Measurements from ENCODE around the gene TSTD2.
A peak's percentile ranks its signal among the peaks of the same experiment; 100 is the strongest.
"Not testable (repeated sequence)": the region's sequence is repeated elsewhere in the genome, so short reads cannot be mapped to it uniquely, and the experiment has no call there.

The TSTD2 gene

GRCh38 chr9:97630591-97630990 is 2.6 kb downstream of the TSTD2 start:
- no peak for DNase-seq (ENCODE audit: low spot score)

GRCh38 chr9:97629156-97629555 is 4.0 kb downstream of the TSTD2 start:
- DNase-seq (ENCODE audit: low spot score): no peak

DNA sequence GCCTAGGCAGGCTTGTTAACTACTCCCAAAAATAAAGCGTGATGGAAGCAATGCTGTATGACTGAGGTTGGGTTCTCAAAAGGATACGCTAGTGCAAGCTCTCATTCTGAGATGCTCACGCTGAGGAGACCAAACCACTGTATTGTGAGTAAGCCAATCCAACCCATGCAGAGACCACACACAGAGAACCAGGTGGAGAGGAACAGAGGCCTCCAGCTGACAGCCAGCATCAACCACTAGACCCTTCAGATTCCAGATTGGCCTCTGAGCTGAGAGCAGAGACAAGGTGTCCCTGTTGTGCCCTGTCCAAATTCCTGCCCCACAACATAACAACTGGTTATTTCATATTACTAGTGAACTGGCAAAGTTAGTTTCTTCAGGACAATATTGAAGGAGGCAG is 4.5 kb downstream of the TSTD2 start:
- DNase-seq (ENCODE audit: low spot score): no peak

GRCh38 chr9:97627624-97628023 is 5.5 kb downstream of the TSTD2 start:
- DNase-seq (ENCODE audit: low spot score): no peak

DNA sequence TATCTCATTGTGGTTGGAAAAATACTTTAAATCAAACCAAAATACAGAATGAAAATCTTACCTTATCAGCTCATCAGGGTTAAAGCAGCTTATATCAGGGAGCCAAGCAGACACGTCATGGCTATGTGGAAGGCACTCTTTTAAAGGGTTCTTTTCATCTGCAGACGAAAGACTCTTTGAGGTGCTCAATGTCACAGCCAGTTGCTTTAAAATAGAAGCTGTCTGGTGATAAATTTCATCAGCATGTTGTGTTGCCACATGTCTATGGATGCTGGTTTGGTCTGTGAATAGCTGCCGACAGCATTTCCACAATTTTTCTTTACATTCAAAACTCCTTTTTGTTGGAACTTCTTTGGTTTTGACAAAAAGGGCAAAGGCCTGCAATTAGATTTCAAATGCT is 7.5 kb downstream of the TSTD2 start:
- DNase-seq (ENCODE audit: low spot score): no peak

GRCh38 chr9:97623946-97624345 is 9.2 kb downstream of the TSTD2 start:
- no peak for DNase-seq (ENCODE audit: low spot score)

DNA sequence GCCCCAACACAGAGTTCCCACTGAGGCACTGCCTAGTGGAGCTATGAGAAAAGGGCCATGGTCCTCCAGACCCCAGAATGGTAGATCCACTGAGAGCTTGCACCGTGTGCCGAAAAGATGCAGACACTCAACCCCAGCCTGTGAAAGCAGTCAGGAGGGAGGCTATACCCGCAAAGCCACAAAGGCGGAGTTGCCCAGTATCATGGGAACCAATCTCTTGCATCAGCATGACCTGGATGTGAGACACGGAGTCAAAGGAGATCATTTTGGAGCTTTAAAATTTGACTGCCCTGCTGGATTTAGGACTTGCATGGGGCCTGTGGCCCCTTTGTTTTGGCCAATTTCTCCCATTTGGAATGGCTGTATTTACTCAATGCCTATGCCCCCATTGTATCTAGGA is 10.7 kb downstream of the TSTD2 start:
- not testable (repeated sequence) for DNase-seq (ENCODE audit: low spot score)

- not testable (repeated sequence) for DNase-seq (ENCODE audit: low spot score)
Observed at GRCh38 chr9:97620063-97620462, 13.1 kb downstream of the TSTD2 start.

- no peak for DNase-seq (ENCODE audit: low spot score)
Observed at GRCh38 chr9:97617939-97618416, 15.2 kb downstream of the TSTD2 start.

DNA sequence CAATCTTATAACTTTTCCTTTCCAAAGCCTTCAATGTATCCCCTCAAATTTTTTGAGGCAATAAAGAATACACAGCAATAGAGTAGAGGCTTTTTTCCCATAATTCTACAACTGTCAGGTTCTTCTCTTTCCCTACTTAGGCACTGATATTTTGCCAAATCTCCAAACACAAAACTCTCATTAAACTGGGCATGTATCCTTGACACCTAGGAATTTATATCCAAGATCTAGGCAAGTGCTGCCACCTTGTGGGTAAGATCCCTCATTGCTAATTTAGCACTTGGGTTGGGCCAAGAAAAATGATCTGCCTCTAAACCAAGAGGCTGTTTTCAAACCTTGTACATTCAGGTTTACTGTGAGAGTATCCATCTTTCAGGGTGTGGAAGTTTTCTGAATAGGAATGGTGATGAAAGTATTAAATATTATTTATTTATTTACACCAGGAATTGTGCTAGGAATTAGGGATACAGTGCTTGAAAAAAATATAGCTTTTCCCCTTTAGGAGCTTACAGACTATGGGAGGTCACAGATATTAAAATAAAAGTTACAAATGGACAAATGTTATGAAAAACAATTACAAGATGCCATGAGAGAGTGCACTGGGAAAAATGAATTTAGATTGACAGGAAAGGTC is 17.6 kb downstream of the TSTD2 start:
- DNase-seq (ENCODE audit: low spot score): peak; percentile 65

GRCh38 chr9:97604901-97605645 is 28.1 kb downstream of the TSTD2 start:
- no peak for DNase-seq (ENCODE audit: low spot score)

DNA sequence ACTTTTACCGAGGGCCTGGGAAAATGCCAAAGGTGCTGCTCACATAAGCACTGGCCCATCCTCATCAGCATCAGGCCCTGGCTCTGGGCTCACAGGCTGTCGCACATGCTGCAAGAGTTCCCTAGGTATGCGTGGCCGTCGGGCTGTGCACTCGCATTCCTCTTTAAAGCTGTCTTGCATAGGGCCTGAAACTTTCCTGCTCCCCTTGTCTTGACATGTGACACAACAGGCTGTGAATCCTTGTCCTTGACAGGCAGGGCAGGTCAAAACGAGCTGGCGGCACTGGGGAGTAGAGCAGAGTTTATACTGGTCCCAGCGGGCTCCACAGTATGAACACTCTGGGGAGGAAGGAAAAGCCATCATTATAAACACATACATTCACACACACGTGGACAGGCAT is 30.7 kb downstream of the TSTD2 start:
- DNase-seq (ENCODE audit: low spot score): no peak

- DNase-seq (ENCODE audit: low spot score): no peak
Observed at GRCh38 chr9:97601228-97601898, 31.8 kb downstream of the TSTD2 start.

DNA sequence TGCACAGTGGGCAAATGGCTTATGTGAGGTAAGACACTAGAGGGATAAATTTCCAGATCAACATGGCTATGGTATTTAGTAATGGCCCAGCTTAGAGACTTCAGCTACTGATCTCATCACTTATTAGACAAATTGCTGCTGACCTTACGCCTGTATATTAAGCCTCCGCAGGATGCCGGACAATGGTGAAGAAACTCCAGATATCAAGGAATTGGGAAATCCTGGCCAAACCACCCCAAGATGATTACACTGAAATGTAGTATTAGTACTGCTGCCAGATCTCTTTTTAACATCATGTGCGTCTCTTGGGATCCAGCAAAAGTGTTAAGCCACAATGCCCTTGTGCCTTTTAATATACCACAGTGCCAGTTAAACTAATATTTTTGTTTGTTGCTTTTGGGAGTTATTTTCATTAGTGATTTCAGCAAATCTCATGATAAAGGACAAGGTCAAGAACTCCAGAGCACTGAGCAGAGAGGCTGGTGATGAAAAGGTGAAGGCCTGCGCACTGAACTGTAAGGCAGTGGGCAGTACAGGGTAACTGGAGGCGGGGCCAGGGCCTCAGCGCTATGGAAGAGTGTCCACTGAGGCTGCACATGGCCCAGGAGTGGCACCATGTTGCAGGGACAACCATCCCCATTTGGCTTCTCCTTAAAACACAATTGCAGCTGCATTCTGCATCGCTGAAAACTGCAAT is 32.5 kb downstream of the TSTD2 start:
- DNase-seq (ENCODE audit: low spot score): no peak

- no peak for DNase-seq (ENCODE audit: low spot score)
Observed at GRCh38 chr9:97599314-97599846, 33.8 kb downstream of the TSTD2 start.

DNA sequence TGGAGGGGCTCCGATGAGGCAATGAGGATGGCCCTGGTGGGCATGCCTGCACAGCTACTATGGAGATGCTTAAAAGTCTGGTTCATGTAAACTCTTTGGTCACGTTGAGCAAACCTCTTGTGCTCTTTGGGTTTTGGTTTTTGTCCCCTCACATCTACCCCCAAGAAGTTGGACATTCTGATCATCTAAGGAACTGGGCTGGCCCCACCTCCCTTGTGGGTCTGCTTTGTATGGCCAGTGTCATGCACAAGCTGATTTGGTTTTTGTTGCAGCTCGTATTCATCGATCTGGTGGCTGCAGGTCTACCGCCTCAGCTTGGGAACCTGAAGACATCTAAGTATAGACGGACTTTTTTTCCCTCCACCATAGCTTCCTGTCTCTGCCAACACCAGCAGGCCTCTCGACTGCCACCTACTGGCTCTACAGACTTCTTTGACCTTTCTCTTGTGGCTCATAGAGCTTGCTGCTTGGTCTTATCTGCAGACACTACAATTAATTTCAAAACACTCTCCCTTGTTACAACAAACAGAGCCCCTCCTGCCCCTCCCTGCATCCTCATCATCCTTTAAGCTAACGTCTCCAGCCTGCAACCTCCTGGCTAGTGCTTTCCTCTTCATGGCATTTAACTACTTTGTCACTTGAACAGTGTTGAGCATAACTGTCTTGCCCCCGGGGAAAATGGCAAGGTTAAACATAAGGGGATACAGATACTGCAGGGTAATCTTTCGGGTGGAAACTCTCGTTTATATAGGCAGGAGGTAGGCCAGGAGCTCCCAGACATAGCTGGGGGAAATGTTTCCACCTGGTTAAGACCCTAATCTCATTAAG is 34.5 kb downstream of the TSTD2 start:
- DNase-seq (ENCODE audit: low spot score): peak; percentile 72

- DNase-seq (ENCODE audit: low spot score): no peak
Observed at GRCh38 chr9:97596906-97597305, 36.3 kb downstream of the TSTD2 start.

- no peak for DNase-seq (ENCODE audit: low spot score)
Observed at GRCh38 chr9:97594381-97594921, 38.7 kb downstream of the TSTD2 start.

GRCh38 chr9:97593960-97594359 is 39.2 kb downstream of the TSTD2 start:
- DNase-seq (ENCODE audit: low spot score): no peak

GRCh38 chr9:97592126-97592525 is 41.0 kb downstream of the TSTD2 start:
- no peak for DNase-seq (ENCODE audit: low spot score)

DNA sequence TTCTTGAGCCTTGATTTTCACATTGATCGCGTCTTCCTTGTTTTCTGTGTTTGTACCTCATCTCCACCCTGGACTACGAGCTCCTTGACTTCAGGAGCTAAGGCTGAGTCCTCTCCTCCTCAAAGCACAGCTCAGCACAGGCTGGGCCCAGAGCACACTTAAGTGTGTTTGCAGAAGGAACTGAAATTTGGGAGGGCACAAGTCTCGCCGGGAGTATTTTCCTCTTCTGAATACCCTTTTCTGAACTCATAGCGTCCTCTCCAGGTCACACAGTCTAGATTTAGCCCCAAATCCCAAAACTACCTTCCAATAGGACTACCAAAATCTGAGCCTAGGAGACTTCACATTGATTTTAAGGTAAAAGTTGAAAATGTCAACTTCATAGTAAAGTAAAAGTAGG is 41.6 kb downstream of the TSTD2 start:
- no peak for DNase-seq (ENCODE audit: low spot score)

All from kidney capillary endothelial cell (primary cell).